Thymus (tissue), 11 donors: ENCODE measurements around the gene DPP6. TPM values are rescaled to one million over a fixed set of nuclear protein-coding genes. Genes with fewer than 3 reads are reported as not detected.

Source experiments
- DNase-seq, 9 donors: peaks; one replicate each; pipeline ENCODE4 v3.0.0-alpha.2; 2013; ENCODE audit warnings: low spot score in 9 of 9, low read depth in 6 of 9, missing footprints in 1 of 9
- H3K27ac ChIP-seq, 2 donors: one replicate each; pipeline ENCODE4 v1.5.1; 2013; ENCODE audit warnings: control low read depth in 1 of 2, low read depth in 1 of 2, low read length in 1 of 2, mild to moderate bottlenecking in 1 of 2, moderate library complexity in 1 of 2
- H3K27me3 ChIP-seq, 2 donors: one replicate each; pipeline ENCODE4 v1.5.1; 2013; ENCODE audit warnings: low read length in 1 of 2; ENCODE audit not compliant: control insufficient read depth in 2 of 2, insufficient read depth in 1 of 2
- H3K36me3 ChIP-seq, 2 donors: one replicate each; pipeline ENCODE4 v1.5.1; 2013; ENCODE audit warnings: low read length in 1 of 2, mild to moderate bottlenecking in 1 of 2, moderate library complexity in 1 of 2; ENCODE audit not compliant: control insufficient read depth in 2 of 2, insufficient read depth in 2 of 2
- H3K4me1 ChIP-seq, 2 donors: one replicate each; pipeline ENCODE4 v1.5.1; 2013; ENCODE audit warnings: low read length in 2 of 2; ENCODE audit not compliant: control insufficient read depth in 2 of 2, insufficient read depth in 2 of 2
- H3K4me3 ChIP-seq, 2 donors: one replicate each; pipeline ENCODE4 v1.5.1; 2013; ENCODE audit warnings: low read length in 2 of 2, control low read depth in 1 of 2, mild to moderate bottlenecking in 1 of 2
- H3K9me3 ChIP-seq, 2 donors: one replicate each; pipeline ENCODE4 v1.5.1; 2013; ENCODE audit warnings: low read length in 1 of 2, mild to moderate bottlenecking in 1 of 2; ENCODE audit not compliant: control insufficient read depth in 2 of 2, insufficient read depth in 1 of 2
- WGBS: extraction: QIAGEN DNeasy Blood & Tissue Kit; methylation state at CpG from one replicate; pipeline ENCODE4 v1.1.7; 2013; 5-methylcytosine and 5-hydroxymethylcytosine counted together
- polyA plus RNA-seq: library from polyadenylated mRNA; stranded (reverse); fragments of 200-250 nt; gene quantifications from one replicate; pipeline ENCODE4 v1.2.3, GENCODE V29; 2013
- total RNA-seq: library from RNA; stranded (reverse); fragments of 120-200 nt; gene quantifications from one replicate; pipeline ENCODE4 v1.2.4, GENCODE V29; 2013
- donor health status: healthy.

Gene DPP6
- total and polyA plus RNA-seq, 2 donors = 0.75 to 4.5 TPM

DNA sequence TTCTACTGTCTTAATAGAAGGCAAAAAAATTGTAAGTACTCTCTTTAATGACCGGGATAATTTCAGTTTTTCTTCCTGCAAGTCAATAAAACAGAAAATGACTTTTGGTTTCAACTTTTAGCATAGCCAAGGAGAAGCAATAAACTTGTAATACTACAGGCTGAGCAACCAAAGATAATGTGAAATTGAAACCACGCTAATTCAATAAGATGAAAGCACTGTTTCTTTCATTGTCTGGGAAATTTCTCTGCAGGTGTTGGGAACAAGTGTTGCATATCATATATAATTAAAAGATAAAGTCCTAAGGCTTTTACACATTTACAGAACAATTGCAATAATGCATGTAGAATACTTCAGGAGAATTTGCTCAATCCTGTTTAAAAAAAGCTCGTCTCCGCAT lies 488.4 kb downstream of the DPP6 start:
- H3K27ac ChIP-seq = no peak overlapping the region
- 88% methylated on average over 4 of the region's 4 CpGs for WGBS

GRCh38 chr7:154541606-154542005 lies 489.4 kb downstream of the DPP6 start:
- Histone ChIP-seq H3K4me1 (no peaks in the 10 kb centered on the region), H3K36me3 (no peaks in the 10 kb centered on the region), H3K4me3 (no peak overlapping the region), H3K27me3 (no peaks in the 10 kb centered on the region), H3K9me3 (peaks cover 0 to 1% of the 10 kb centered on the region in 2 donors), H3K27ac (no peak overlapping the region)
- WGBS = 93% methylated on average over 5 of the region's 5 CpGs
- no peak for DNase-seq

More for the DNA sequence above, 488.4 kb downstream of the DPP6 start:
- DNase-seq = no peak
- Histone ChIP-seq H3K4me1 (no peaks in the 10 kb centered on the region), H3K36me3 (no peaks in the 10 kb centered on the region), H3K9me3 (peaks cover 0 to 1% of the 10 kb centered on the region in 2 donors), H3K4me3 (no peak overlapping the region), H3K27me3 (no peaks in the 10 kb centered on the region)

DNA sequence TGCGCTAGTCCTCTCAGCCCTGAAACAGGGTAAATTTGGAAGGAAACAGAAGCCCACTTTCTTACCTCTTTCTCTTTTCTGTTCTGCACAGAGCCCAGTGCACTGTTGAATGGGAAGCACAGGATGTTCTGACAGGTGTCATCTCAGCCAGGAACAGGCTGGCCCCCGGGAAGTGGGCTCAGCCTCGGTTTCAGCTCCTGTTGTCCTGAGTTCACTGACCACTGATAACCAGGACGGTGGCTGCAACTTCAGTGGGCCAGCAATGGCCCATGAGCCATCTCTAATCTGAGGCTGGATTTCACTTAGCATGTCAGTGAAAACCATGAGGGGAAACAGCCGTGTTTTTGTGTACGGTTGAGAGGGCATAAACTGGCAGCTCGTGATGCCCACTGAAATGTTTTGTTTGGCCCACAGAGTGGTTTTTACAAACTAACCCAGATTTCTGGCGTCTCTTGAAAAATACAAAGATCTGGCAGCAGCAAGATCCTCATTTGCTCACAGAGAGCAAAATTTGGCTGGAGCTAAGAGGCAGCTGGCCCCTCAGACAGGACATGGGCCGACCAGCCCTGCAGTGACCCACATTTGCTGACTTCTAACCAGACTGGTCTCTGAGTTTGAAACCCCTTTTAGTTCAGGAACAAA lies 494.9 kb downstream of the DPP6 start:
- peaks cover 0 to 1% of the 10 kb centered on the region in 2 donors for H3K9me3 ChIP-seq
- DNase-seq = no peak
- no peaks in the 10 kb centered on the region for H3K36me3 ChIP-seq
- H3K27me3 ChIP-seq = no peaks in the 10 kb centered on the region
- 83% methylated on average over 9 of the region's 9 CpGs for WGBS
- H3K27ac ChIP-seq = no peak overlapping the region
- H3K4me1 ChIP-seq = no peaks in the 10 kb centered on the region
- H3K4me3 ChIP-seq = no peak overlapping the region

DNA sequence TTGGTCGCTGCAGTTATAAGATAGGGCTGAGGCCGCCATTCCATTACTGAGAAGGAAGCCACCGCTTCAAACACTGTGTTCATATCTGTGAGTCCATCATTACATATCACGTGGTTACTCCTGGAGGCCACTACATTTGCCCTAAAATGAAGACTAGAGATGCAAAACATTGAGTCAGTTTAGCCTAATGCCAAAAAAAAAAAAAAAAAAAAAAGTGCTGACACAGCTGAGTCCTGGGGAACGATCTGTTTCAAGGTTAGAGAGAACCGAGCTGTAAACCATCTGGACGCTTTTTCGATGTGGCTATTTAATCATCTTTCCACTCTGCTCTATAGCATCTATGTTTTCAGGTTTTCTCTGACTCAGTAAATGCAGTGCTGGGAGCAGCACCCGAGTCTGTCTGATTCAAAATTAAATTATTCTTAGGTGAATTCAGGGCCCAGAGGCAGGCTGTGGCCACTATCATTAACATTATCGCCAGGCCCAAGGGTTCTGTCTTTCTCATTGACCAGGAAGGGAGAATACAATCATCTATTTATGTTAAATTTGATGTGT lies 501.6 kb downstream of the DPP6 start:
- Histone ChIP-seq H3K4me3 (no peak overlapping the region), H3K9me3 (no peaks in the 10 kb centered on the region), H3K27ac (no peak overlapping the region), H3K4me1 (no peaks in the 10 kb centered on the region), H3K27me3 (no peaks in the 10 kb centered on the region), H3K36me3 (no peaks in the 10 kb centered on the region)
- no peak for DNase-seq
- WGBS = 93% methylated on average over 10 of the region's 10 CpGs

DNA sequence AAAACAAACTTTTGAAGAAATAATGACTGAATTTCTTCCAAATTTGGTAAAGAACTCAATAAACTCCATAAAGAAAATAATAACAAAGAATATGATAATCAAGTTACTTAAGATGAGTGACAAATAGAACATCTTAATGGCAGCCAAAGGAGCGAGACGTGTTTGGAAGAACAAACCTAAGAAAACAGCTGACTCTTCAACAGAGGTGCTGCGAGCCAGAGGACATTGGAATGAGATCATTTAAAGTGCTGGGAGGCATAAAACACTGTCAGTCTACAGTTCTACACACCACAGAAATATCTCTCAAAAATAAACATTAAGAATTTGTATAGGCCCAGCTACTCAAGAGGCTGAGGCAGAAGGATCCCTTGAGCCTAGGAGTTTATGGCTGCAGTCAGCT lies 507.3 kb downstream of the DPP6 start:
- no peak overlapping the region for H3K4me3 ChIP-seq
- no peaks in the 10 kb centered on the region for H3K27me3 ChIP-seq
- H3K36me3 ChIP-seq = no peaks in the 10 kb centered on the region
- 95% methylated on average over 3 of the region's 3 CpGs for WGBS
- no peak overlapping the region for H3K27ac ChIP-seq
- no peaks in the 10 kb centered on the region for H3K4me1 ChIP-seq
- H3K9me3 ChIP-seq = no peaks in the 10 kb centered on the region
- no peak for DNase-seq

GRCh38 chr7:154564676-154565075 lies 512.5 kb downstream of the DPP6 start:
- WGBS = 90% methylated on average over 3 of the region's 3 CpGs
- no peak overlapping the region for H3K4me3 ChIP-seq

DNA sequence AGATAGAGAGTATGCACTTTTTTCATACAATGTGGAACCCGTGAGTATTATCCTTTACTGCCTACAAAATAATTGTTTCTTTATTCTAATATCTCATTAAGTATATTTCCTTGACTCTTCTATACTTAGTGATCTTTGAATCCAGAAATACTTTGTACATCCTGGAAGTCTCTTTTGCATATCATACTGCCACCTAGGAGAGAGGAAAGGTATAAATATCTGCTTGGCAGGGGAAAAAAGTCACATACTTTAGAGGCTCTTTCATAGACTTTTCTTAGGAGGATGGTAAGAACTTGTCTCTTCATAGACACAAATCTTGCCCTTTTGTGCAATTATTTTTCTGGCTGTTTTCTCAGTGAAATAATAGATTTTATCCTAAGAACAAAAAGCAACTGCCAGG lies 514.7 kb downstream of the DPP6 start:
- no peaks in the 10 kb centered on the region for H3K4me1 ChIP-seq
- H3K4me3 ChIP-seq = no peak overlapping the region
- no peaks in the 10 kb centered on the region for H3K27me3 ChIP-seq
- no peaks in the 10 kb centered on the region for H3K36me3 ChIP-seq
- H3K27ac ChIP-seq = no peak overlapping the region
- DNase-seq = no peak
- 93% methylated on average over 1 of the region's 1 CpG for WGBS
- peaks cover 0 to under 1% of the 10 kb centered on the region in 2 donors for H3K9me3 ChIP-seq

More at GRCh38 chr7:154564676-154565075, 512.5 kb downstream of the DPP6 start:
- Histone ChIP-seq H3K27ac (no peak overlapping the region), H3K4me1 (no peaks in the 10 kb centered on the region), H3K36me3 (no peaks in the 10 kb centered on the region), H3K27me3 (no peaks in the 10 kb centered on the region), H3K9me3 (no peaks in the 10 kb centered on the region)
- no peak for DNase-seq

- Histone ChIP-seq H3K27ac (no peak overlapping the region), H3K36me3 (no peaks in the 10 kb centered on the region), H3K27me3 (no peaks in the 10 kb centered on the region), H3K4me3 (no peak overlapping the region), H3K9me3 (peaks cover 0 to 1% of the 10 kb centered on the region in 2 donors), H3K4me1 (no peaks in the 10 kb centered on the region)
- 80% methylated on average over 10 of the region's 10 CpGs for WGBS
- DNase-seq = no peak
Observed at GRCh38 chr7:154568346-154568745, 516.1 kb downstream of the DPP6 start.

DNA sequence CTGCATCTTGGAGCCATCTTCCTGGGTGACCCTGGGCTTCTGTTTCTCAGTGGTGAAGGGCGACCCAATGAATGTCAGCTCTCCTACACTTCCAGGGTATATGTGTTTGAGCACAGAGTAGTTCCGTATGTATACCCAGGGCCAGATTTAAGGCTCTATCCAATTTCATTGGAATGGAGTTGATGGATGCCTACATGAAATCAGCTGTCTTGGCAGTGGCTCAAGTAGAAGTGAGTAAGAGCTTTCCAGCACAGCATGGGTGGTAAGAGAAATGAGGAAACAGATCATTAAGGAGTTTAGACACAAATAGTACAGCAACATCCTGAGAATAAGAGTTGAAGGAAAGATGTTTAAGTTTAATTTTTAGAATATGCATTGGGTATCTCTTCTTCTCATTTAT lies 517.7 kb downstream of the DPP6 start:
- Histone ChIP-seq H3K9me3 (peaks cover 5 to 6% of the 10 kb centered on the region in 2 donors), H3K4me3 (no peak overlapping the region), H3K36me3 (no peaks in the 10 kb centered on the region), H3K27me3 (no peaks in the 10 kb centered on the region), H3K4me1 (no peaks in the 10 kb centered on the region), H3K27ac (no peak overlapping the region)
- no peak for DNase-seq
- WGBS = 93% methylated on average over 2 of the region's 2 CpGs
